Measurements from ENCODE around the gene CBX1.
A peak's percentile ranks its signal among the peaks of the same experiment; 100 is the strongest.

DNA sequence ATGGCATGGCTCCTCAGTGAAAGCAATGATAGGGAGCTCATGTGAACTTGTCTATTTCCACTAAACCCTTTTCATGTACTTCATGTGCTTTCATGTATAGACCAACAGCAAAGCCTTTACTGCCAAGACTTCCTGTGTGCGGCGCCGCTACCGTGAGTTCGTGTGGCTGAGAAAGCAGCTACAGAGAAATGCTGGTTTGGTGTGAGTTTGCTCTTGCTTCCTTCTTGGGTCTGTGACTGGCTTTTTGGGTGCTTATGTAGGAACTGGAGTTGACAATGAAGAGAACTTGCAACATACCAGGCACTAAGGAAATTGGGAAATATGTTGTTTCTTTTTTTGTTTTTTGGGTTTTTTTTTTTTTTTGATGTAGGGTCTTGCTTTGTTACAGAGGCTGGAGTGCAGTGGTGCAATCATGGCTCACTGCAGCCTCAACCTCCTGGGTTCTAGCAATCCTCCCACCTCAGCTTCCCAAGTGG, 12.0 kb upstream of the CBX1 start:
- TF ChIP-seq CTCF (IDR thresholded peaks at IDR 0.05) (no peak), POLR2A (IDR thresholded peaks at IDR 0.05) (peak in 1 of 2 donors; percentile 25)
